NT2/D1 (cell line): ENCODE results near the gene HNMT.

ENCODE experiments used
- YY1 ChIP-seq: IDR thresholded peaks from 2 replicates; pipeline ENCODE4 v1.6.1; 2011; ENCODE audit not compliant: insufficient read length, insufficient read depth
- ZNF274 ChIP-seq: IDR thresholded peaks from 2 replicates; pipeline ENCODE4 v1.6.1; 2011; ENCODE audit warnings: mild to moderate bottlenecking, low read depth, low read length

DNA sequence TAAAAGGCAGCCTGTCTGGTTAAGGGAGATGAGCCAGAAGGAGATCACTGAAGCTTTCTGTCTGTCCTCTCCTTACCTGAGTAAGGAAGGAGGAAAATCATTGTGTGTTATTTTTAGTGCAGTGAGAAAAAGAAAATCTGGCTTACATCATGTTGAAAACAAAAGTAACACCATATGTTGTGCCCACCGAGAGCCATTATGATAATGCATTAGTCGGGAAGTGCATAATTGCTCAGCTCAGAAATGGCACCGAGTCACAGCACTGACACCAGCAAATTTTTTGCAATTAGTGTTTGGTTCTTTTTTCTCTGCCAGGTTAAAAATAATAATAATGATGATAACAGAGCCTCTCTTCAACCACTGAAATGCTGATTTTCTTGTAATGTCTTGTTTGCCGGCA lies 46.6 kb downstream of the HNMT start:
- TF ChIP-seq ZNF274 (no peak), YY1 (no peak)
